NOMO-1 treated with dmso at 0.1 percent for 144 hours (cell line): ENCODE measurements around the gene PSME4.
"Not testable (repeated sequence)": the region's sequence is repeated elsewhere in the genome, so short reads cannot be mapped to it uniquely, and the experiment has no call there.

Source experiments
- DNase-seq: peaks from one replicate; lab custom pipeline; 2025; ENCODE audit not compliant: unreplicated experiment; lab: John Stamatoyannopoulos, UW

The PSME4 gene

GRCh38 chr2:53964987-53965687 is 5.7 kb downstream of the PSME4 start:
- DNase-seq = no peak

GRCh38 chr2:53964257-53964952 is 6.4 kb downstream of the PSME4 start:
- DNase-seq = no peak

- not testable (repeated sequence) for DNase-seq
Measured at GRCh38 chr2:53961478-53962216, 9.1 kb downstream of the PSME4 start.

- DNase-seq = no peak
Measured at GRCh38 chr2:53960476-53960875, 10.3 kb downstream of the PSME4 start.

- no peak for DNase-seq
Measured at GRCh38 chr2:53958443-53958842, 12.3 kb downstream of the PSME4 start.

- DNase-seq = no peak
Measured at GRCh38 chr2:53952519-53952918, 18.3 kb downstream of the PSME4 start.

- no peak for DNase-seq
Measured at GRCh38 chr2:53949457-53949856, 21.3 kb downstream of the PSME4 start.

GRCh38 chr2:53945538-53945937 is 25.3 kb downstream of the PSME4 start:
- no peak for DNase-seq

GRCh38 chr2:53944542-53944941 is 26.3 kb downstream of the PSME4 start:
- no peak for DNase-seq

- no peak for DNase-seq
Measured at GRCh38 chr2:53942280-53942679, 28.5 kb downstream of the PSME4 start.

- no peak for DNase-seq
Measured at GRCh38 chr2:53941749-53942148, 29.0 kb downstream of the PSME4 start.

- no peak for DNase-seq
Measured at GRCh38 chr2:53939656-53940055, 31.1 kb downstream of the PSME4 start.

GRCh38 chr2:53938904-53939303 is 31.9 kb downstream of the PSME4 start:
- DNase-seq = no peak

GRCh38 chr2:53933329-53933728 is 37.5 kb downstream of the PSME4 start:
- DNase-seq = no peak

- DNase-seq = not testable (repeated sequence)
Measured at GRCh38 chr2:53926321-53926720, 44.5 kb downstream of the PSME4 start.

GRCh38 chr2:53913721-53914120 is 57.1 kb downstream of the PSME4 start:
- peak; percentile 54 for DNase-seq

GRCh38 chr2:53911434-53912189 is 59.2 kb downstream of the PSME4 start:
- DNase-seq = no peak

- no peak for DNase-seq
Measured at GRCh38 chr2:53907582-53907981, 63.2 kb downstream of the PSME4 start.

GRCh38 chr2:53905396-53905795 is 65.4 kb downstream of the PSME4 start:
- no peak for DNase-seq

GRCh38 chr2:53903011-53903410 is 67.8 kb downstream of the PSME4 start:
- DNase-seq = no peak

GRCh38 chr2:53901192-53901591 is 69.6 kb downstream of the PSME4 start:
- no peak for DNase-seq
